ENCODE data around the gene TPH2. TPM values are rescaled to one million over a fixed set of nuclear protein-coding genes. Genes with fewer than 3 reads are reported as not detected.

The TPH2 gene
- total RNA-seq, 4 donors from 2014 or later = not detected

DNA sequence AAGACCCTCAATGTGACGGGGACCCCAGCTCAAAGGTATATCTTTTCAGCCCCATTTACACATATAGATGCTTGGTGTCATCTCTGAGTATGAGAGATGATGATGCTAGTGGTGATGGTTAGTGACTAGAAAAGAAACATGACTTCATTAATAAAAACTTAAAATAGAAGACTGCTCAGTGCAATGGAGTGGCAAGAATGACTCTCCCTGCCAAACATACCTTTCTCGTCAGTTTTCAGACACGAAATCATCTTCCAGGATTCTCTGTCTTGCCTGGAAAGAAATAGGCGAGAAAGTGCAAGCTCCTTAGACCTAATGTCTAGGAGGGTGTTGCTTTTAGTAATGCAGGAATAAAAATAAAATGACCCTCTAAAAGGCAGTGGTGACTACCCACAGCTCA, 71.7 kb downstream of the TPH2 start:
- H3K27me3 ChIP-seq = peaks cover 6% of the 10 kb centered on the region
- H3K4me3 ChIP-seq = no peak overlapping the region
- 26 to 37% methylated on average over 4 of the region's 4 CpGs for WGBS, 2 donors (ENCODE audit: low coverage in 1 of 2)
- no peak for TF ChIP-seq EP300 (IDR thresholded peaks at IDR 0.05)
- no peak for TF ChIP-seq POLR2AphosphoS5 (IDR thresholded peaks at IDR 0.05)
- TF ChIP-seq, protein P1, sequence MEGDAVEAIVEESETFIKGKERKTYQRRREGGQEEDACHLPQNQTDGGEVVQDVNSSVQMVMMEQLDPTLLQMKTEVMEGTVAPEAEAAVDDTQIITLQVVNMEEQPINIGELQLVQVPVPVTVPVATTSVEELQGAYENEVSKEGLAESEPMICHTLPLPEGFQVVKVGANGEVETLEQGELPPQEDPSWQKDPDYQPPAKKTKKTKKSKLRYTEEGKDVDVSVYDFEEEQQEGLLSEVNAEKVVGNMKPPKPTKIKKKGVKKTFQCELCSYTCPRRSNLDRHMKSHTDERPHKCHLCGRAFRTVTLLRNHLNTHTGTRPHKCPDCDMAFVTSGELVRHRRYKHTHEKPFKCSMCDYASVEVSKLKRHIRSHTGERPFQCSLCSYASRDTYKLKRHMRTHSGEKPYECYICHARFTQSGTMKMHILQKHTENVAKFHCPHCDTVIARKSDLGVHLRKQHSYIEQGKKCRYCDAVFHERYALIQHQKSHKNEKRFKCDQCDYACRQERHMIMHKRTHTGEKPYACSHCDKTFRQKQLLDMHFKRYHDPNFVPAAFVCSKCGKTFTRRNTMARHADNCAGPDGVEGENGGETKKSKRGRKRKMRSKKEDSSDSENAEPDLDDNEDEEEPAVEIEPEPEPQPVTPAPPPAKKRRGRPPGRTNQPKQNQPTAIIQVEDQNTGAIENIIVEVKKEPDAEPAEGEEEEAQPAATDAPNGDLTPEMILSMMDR (IDR thresholded peaks at IDR 0.05) = no peak
- no peak for TF ChIP-seq POLR2A (IDR thresholded peaks at IDR 0.05)
- no peak for ATAC-seq
- H3K9me3 ChIP-seq = no peaks in the 10 kb centered on the region
- no peaks in the 10 kb centered on the region for H3K36me3 ChIP-seq
- H3K27ac ChIP-seq = peak overlapping the region in 1 of 4 donors; percentile 43
- H3K4me1 ChIP-seq = peaks cover 0 to 8% (median 8%) of the 10 kb centered on the region in 3 donors

DNA sequence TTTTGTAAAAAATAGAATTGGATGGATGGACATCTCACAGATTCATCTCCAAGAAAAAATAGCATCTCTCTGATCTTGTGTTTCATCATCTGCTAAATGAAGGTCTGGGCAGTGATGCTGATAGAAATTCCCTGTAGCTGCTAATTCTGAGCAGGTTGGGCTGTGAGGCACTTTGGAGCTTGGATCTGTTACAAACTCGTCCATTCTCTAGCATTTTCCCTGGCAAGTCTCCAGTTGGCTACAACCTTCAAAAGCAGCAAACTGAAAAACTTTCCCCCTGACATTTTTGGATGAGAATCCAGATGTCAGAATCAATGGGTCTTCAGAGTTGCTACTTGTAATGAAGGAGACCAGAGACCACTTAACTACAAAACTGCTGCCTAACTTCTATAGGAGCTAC, 72.7 kb downstream of the TPH2 start:
- ATAC-seq = no peak

GRCh38 chr12:72012874-72013273, 74.2 kb downstream of the TPH2 start:
- no peak overlapping the region for H3K4me3 ChIP-seq
- TF ChIP-seq POLR2AphosphoS5 (IDR thresholded peaks at IDR 0.05) (no peak), EP300 (IDR thresholded peaks at IDR 0.05) (no peak)
- TF ChIP-seq, protein P1 (IDR thresholded peaks at IDR 0.05) = no peak
- no peaks in the 10 kb centered on the region for H3K27me3 ChIP-seq
- no peaks in the 10 kb centered on the region for H3K9me3 ChIP-seq
- peaks cover 0 to 8% (median 8%) of the 10 kb centered on the region in 3 donors for H3K4me1 ChIP-seq
- 63 to 73% methylated on average over 4 of the region's 4 CpGs for WGBS, 2 donors (ENCODE audit: low coverage in 1 of 2)
- no peaks in the 10 kb centered on the region for H3K36me3 ChIP-seq
- no peak overlapping the region for H3K27ac ChIP-seq
- ATAC-seq = no peak

More for the DNA sequence above, 72.7 kb downstream of the TPH2 start:
- TF ChIP-seq EP300 (IDR thresholded peaks at IDR 0.05) (no peak), POLR2AphosphoS5 (IDR thresholded peaks at IDR 0.05) (no peak), POLR2A (IDR thresholded peaks at IDR 0.05) (no peak)
- TF ChIP-seq, protein P1 (IDR thresholded peaks at IDR 0.05) = no peak
- Histone ChIP-seq H3K4me3 (no peak overlapping the region), H3K4me1 (peaks cover 0 to 8% (median 8%) of the 10 kb centered on the region in 3 donors), H3K27ac (no peak overlapping the region), H3K9me3 (no peaks in the 10 kb centered on the region), H3K27me3 (peaks cover under 1% of the 10 kb centered on the region), H3K36me3 (no peaks in the 10 kb centered on the region)
- WGBS, 2 donors (ENCODE audit: low coverage in 1 of 2) = 14 to 17% methylated on average over 1 of the region's 1 CpG

- 83 to 100% methylated on average over 1 of the region's 1 CpG for whole genome bisulfite sequencing, 2 donors (ENCODE audit: low coverage in 1 of 2)
- no peak for ATAC-seq
- no peak overlapping the region for H3K27ac ChIP-seq
- peaks cover 0 to 4% (median 2%) of the 10 kb centered on the region in 3 donors for H3K4me1 ChIP-seq
- no peaks in the 10 kb centered on the region for H3K36me3 ChIP-seq
- H3K4me3 ChIP-seq = no peak overlapping the region
- TF ChIP-seq POLR2AphosphoS5 (IDR thresholded peaks at IDR 0.05) = no peak
- no peak for TF ChIP-seq EP300 (IDR thresholded peaks at IDR 0.05)
- no peak for TF ChIP-seq POLR2A (IDR thresholded peaks at IDR 0.05)
- TF ChIP-seq, protein P1 (IDR thresholded peaks at IDR 0.05) = no peak
- no peaks in the 10 kb centered on the region for H3K9me3 ChIP-seq
- no peaks in the 10 kb centered on the region for H3K27me3 ChIP-seq
Measured at GRCh38 chr12:72015895-72016294, 77.2 kb downstream of the TPH2 start.

GRCh38 chr12:72017054-72017651, 78.5 kb downstream of the TPH2 start:
- H3K4me1 ChIP-seq = no peaks in the 10 kb centered on the region
- H3K27me3 ChIP-seq = no peaks in the 10 kb centered on the region
- ATAC-seq = peak; percentile 69
- H3K36me3 ChIP-seq = no peaks in the 10 kb centered on the region
- H3K4me3 ChIP-seq = no peak overlapping the region
- no peaks in the 10 kb centered on the region for H3K9me3 ChIP-seq
- H3K27ac ChIP-seq = no peak overlapping the region
- TF ChIP-seq, protein P1 (IDR thresholded peaks at IDR 0.05) = peak; percentile 50 to 83 (median 59)
- TF ChIP-seq POLR2A (IDR thresholded peaks at IDR 0.05) (no peak), EP300 (IDR thresholded peaks at IDR 0.05) (no peak), POLR2AphosphoS5 (IDR thresholded peaks at IDR 0.05) (no peak)
- 0 to 3% methylated on average over 6 of the region's 6 CpGs for WGBS, 2 donors (ENCODE audit: low coverage in 1 of 2)
